Natural killer cell (primary cell): Measurements from ENCODE around the gene LENG9. TPM values are rescaled to one million over a fixed set of nuclear protein-coding genes. Genes with fewer than 3 reads are reported as not detected.
A peak's percentile ranks its signal among the peaks of the same experiment; 100 is the strongest.
"Not testable (repeated sequence)": the region's sequence is repeated elsewhere in the genome, so short reads cannot be mapped to it uniquely, and the experiment has no call there.

Experiments
- ATAC-seq, 3 donors: fragments of 150-1000 bp in 2 of 3; fragments of 200-7000 bp in 1 of 3; cut with Tn5 transposase; 1 replicate in 1 of 3; 2 replicates in 2 of 3; pipeline ENCODE4 v1.10.0; 2021; ENCODE audit warnings: mild to moderate bottlenecking in 2 of 3, moderate library complexity in 2 of 3
- DNase-seq, 2 donors: peaks; one replicate each; pipeline versions ENCODE4 v3.0.0 to v3.0.0-alpha.2; 2013 to 2021; ENCODE audit warnings: mixed read lengths in 1 of 2
- H3K27ac ChIP-seq: one replicate; pipeline ENCODE4 v1.5.1; 2013; ENCODE audit warnings: mild to moderate bottlenecking, low read length
- H3K27me3 ChIP-seq: one replicate; pipeline ENCODE4 v1.6.1; 2013; ENCODE audit warnings: low read length; ENCODE audit not compliant: control insufficient read depth, insufficient read depth
- H3K36me3 ChIP-seq: one replicate; pipeline ENCODE4 v1.6.1; 2013; ENCODE audit warnings: low read length; ENCODE audit not compliant: control insufficient read depth, insufficient read depth
- H3K4me1 ChIP-seq: one replicate; pipeline ENCODE4 v1.6.1; 2013; ENCODE audit warnings: low read length; ENCODE audit not compliant: control insufficient read depth, insufficient read depth
- H3K4me3 ChIP-seq: one replicate; pipeline ENCODE4 v1.5.1; 2013; ENCODE audit warnings: low read length
- H3K9me3 ChIP-seq: one replicate; pipeline ENCODE4 v1.6.1; 2013; ENCODE audit warnings: low read length; ENCODE audit not compliant: control insufficient read depth, insufficient read depth
- H3K27ac Mint-ChIP-seq, 2 donors: one replicate each; pipeline ENCODE4 v1.8.0; 2022; ENCODE audit warnings: mild to moderate bottlenecking in 2 of 2, mixed read lengths in 2 of 2, moderate library complexity in 1 of 2
- H3K27me3 Mint-ChIP-seq, 2 donors: one replicate each; pipeline ENCODE4 v1.8.0; 2022; ENCODE audit warnings: low read depth in 2 of 2, mixed read lengths in 2 of 2
- H3K36me3 Mint-ChIP-seq: one replicate; pipeline ENCODE4 v1.8.0; 2022; ENCODE audit warnings: mixed read lengths
- H3K4me1 Mint-ChIP-seq, 2 donors: one replicate each; pipeline ENCODE4 v1.8.0; 2022; ENCODE audit warnings: mixed read lengths in 2 of 2
- H3K4me3 Mint-ChIP-seq: one replicate; pipeline ENCODE4 v1.8.0; 2022; ENCODE audit warnings: mild to moderate bottlenecking, moderate library complexity, mixed read lengths
- H3K9me3 Mint-ChIP-seq, 2 donors: one replicate each; pipeline ENCODE4 v1.8.0; 2022; ENCODE audit warnings: mixed read lengths in 2 of 2
- WGBS: methylation state at CpG from one replicate; pipeline ENCODE4 v1.1.7; 2013; ENCODE audit warnings: missing lambda C conversion rate; ENCODE audit not compliant: insufficient coverage; 5-methylcytosine and 5-hydroxymethylcytosine counted together
- intact Hi-C: fragments of 100-400 bp; cut with micrococcal nuclease; formaldehyde crosslinking; loops from one replicate; pipeline ENCODE4 v1.14.2; 2022
- total RNA-seq, 4 donors: library from RNA; stranded (reverse); fragments of 120-200 nt in 1 of 4; gene quantifications; one replicate each; pipeline versions ENCODE4 v1.2.3 to v1.2.4, GENCODE V29; 2013 to 2022
- TF ChIP-seq, protein P1 (sequence below): fragments of 200-600 bp; IDR thresholded peaks from one replicate; pipeline ENCODE4 v1.8.0; 2022; ENCODE audit warnings: antibody characterized with exemption

LENG9 gene
- total RNA-seq, 3 donors from 2014 or later (not counting 1 experiment from before 2014, with no cell fraction given): 3.2 to 5.6 (median 4.3) TPM

DNA sequence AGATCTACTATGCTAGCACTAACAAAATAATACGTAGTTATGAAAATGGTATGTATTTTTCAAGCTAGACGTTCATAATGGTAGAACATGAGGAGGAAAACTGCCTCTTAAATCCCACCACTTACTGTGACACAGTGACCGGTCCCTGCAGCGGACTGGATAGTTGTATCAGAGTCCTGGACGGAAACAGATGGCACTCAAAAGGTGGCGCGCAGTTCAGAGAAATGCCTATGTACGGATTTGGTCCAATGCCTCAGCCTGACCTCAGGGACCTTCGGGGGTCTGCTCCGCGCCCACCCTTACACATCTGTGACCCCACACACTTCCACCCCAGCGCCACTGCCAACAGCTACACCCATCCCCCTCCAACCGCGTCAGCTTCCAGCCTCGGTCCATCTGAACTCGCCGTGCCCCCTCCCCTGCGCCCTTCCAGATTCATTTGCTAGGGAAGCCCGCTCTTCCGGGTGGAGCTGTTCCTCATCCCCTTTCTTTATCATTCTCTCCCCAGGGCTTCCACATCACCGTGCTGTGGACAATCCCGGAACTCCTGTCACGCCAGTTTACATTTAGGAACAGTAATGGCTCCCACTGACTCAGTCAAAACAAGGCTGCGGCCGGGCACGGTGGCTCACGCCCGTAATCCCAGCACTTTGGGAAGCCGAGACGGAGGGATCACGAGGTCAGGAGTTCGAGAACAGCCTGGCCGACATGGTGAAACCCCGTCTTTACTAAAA, 15.4 kb downstream of the LENG9 start:
- Histone ChIP-seq H3K27me3 (no peaks in the 10 kb centered on the region), H3K9me3 (no peaks in the 10 kb centered on the region), H3K4me1 (peaks cover 30% of the 10 kb centered on the region), H3K4me3 (peak overlapping the region; percentile 89), H3K27ac (peak overlapping the region; percentile 96), H3K36me3 (peaks cover 28% of the 10 kb centered on the region)
- TF ChIP-seq, protein P1, sequence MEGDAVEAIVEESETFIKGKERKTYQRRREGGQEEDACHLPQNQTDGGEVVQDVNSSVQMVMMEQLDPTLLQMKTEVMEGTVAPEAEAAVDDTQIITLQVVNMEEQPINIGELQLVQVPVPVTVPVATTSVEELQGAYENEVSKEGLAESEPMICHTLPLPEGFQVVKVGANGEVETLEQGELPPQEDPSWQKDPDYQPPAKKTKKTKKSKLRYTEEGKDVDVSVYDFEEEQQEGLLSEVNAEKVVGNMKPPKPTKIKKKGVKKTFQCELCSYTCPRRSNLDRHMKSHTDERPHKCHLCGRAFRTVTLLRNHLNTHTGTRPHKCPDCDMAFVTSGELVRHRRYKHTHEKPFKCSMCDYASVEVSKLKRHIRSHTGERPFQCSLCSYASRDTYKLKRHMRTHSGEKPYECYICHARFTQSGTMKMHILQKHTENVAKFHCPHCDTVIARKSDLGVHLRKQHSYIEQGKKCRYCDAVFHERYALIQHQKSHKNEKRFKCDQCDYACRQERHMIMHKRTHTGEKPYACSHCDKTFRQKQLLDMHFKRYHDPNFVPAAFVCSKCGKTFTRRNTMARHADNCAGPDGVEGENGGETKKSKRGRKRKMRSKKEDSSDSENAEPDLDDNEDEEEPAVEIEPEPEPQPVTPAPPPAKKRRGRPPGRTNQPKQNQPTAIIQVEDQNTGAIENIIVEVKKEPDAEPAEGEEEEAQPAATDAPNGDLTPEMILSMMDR: no peak
- Mint-ChIP-seq H3K36me3 (no peaks in the 10 kb centered on the region), H3K4me3 (peak overlapping the region; percentile 97), H3K27ac (peak overlapping the region; percentile 100), H3K4me1 (peaks cover 46 to 55% of the 10 kb centered on the region in 2 donors), H3K9me3 (no peaks in the 10 kb centered on the region), H3K27me3 (no peaks in the 10 kb centered on the region)
- intact Hi-C loops: no loop called here
- under 1% methylated on average over 33 of the region's 34 CpGs for WGBS
- ATAC-seq (peak; percentile 10 to 24 (median 15)), DNase-seq (peak; percentile 54 to 66)

DNA sequence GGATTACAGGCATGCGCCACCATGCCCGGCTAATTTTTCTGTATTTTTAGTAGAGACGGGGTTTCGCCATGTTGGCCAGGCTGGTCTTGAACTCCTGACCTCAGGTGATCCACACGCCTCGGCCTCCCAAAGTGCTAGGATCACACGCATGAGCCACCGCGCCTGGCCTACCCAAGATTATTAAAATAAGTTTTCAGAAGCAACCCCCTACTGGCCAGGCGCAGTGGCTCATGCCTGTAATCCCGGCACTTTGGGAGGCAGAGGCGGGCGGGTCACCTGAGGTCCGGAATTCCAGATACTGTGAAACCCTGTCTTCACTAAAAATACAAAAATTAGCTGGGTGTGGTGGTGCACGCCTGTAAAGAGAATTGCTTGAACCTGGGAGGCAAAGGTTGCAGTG, 17.2 kb downstream of the LENG9 start:
- ATAC-seq, H3K4me3 ChIP-seq, DNase-seq, intact Hi-C loops, H3K36me3 ChIP-seq, H3K9me3 Mint-ChIP-seq, H3K27ac ChIP-seq, H3K9me3 ChIP-seq, H3K4me3 Mint-ChIP-seq, H3K27me3 Mint-ChIP-seq, H3K36me3 Mint-ChIP-seq, H3K27me3 ChIP-seq: not testable (repeated sequence)
- 98% methylated on average over 15 of the region's 15 CpGs for WGBS
- H3K4me1 ChIP-seq: peaks cover 29% of the 10 kb centered on the region
- H3K27ac Mint-ChIP-seq: peak overlapping the region in 1 of 2 donors; percentile 100
- peaks cover 40 to 45% of the 10 kb centered on the region in 2 donors for H3K4me1 Mint-ChIP-seq

DNA sequence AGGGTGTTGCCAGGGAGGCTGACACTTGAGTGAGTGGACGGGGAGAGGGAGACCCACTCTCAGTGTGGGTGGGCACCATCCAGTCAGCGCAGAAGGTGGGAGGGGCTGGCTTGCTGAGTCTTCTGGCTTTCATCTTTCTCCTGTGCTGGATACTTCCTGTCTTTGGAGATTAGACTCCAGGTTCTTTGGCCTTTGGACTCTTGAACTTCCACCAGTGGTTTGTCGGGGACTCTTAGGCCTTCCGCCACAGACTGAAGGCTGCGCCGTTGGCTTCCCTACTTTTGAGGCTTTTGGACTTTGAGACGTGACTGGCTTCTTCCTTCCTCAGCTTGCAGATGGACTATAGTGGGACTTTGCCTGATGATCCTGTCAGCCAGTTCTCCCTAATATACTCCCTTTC, 18.8 kb downstream of the LENG9 start:
- no peaks in the 10 kb centered on the region for H3K9me3 Mint-ChIP-seq
- TF ChIP-seq, protein P1: no peak
- peak overlapping the region in 1 of 2 donors; percentile 11 for H3K27ac Mint-ChIP-seq
- Histone ChIP-seq H3K27ac (no peak overlapping the region), H3K4me3 (no peak overlapping the region), H3K27me3 (no peaks in the 10 kb centered on the region), H3K9me3 (no peaks in the 10 kb centered on the region), H3K4me1 (peaks cover 13% of the 10 kb centered on the region), H3K36me3 (peaks cover 9% of the 10 kb centered on the region)
- no peak overlapping the region for H3K4me3 Mint-ChIP-seq
- WGBS: 91% methylated on average over 7 of the region's 7 CpGs
- H3K36me3 Mint-ChIP-seq: no peaks in the 10 kb centered on the region
- DNase-seq (no peak), ATAC-seq (no peak)
- H3K4me1 Mint-ChIP-seq: peaks cover 24 to 29% of the 10 kb centered on the region in 2 donors
- intact Hi-C loops: no loop called here
- no peaks in the 10 kb centered on the region for H3K27me3 Mint-ChIP-seq

DNA sequence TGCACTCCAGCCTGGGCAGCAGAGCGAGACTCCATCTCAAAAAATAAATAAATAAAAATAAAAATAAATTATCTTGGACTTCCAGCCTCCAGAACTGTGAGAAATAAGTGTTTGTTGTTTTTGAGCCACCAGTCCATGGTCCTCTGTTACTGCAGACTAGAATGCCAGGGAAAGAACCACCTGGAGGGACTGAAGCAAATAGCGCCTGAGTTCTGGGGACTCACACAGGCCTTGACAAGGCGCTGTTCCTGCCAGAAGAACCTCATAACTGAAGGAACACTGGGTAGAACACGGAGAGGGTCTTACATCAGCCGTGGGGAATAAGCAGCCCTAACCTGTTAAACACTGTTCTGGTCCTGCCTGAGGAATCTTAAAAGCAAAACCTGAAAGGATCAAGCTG, 22.9 kb downstream of the LENG9 start:
- 96% methylated on average over 4 of the region's 5 CpGs for WGBS
- intact Hi-C loops: no loop called here
- Histone ChIP-seq H3K27me3 (no peaks in the 10 kb centered on the region), H3K36me3 (peaks cover 8% of the 10 kb centered on the region), H3K4me3 (no peak overlapping the region), H3K9me3 (no peaks in the 10 kb centered on the region), H3K27ac (no peak overlapping the region), H3K4me1 (no peaks in the 10 kb centered on the region)
- Mint-ChIP-seq H3K4me1 (peaks cover 0 to 9% of the 10 kb centered on the region in 2 donors), H3K27me3 (no peaks in the 10 kb centered on the region), H3K4me3 (no peak overlapping the region), H3K27ac (no peak overlapping the region), H3K36me3 (no peaks in the 10 kb centered on the region), H3K9me3 (no peaks in the 10 kb centered on the region)
- DNase-seq (no peak), ATAC-seq (no peak)
- TF ChIP-seq, protein P1: no peak
